Large intestine (tissue), 3 donors: ENCODE measurements around the gene RAB27B. TPM values are rescaled to one million over a fixed set of nuclear protein-coding genes. Genes with fewer than 3 reads are reported as not detected.
"Not testable (repeated sequence)": the region's sequence is repeated elsewhere in the genome, so short reads cannot be mapped to it uniquely, and the experiment has no call there.

Source experiments
- DNase-seq, 2 donors: peaks; one replicate each; pipeline versions ENCODE4 v3.0.0 to v3.0.0-alpha.2; 2013
- H3K27ac ChIP-seq: one replicate; pipeline ENCODE4 v1.5.1; 2013; ENCODE audit warnings: low read length
- H3K27me3 ChIP-seq: 2 replicates; pipeline ENCODE4 v1.6.1; 2013; ENCODE audit warnings: low read length; ENCODE audit not compliant: control insufficient read depth, insufficient read depth
- H3K36me3 ChIP-seq: 2 replicates; pipeline ENCODE4 v1.6.1; 2013; ENCODE audit warnings: low read length; ENCODE audit not compliant: control insufficient read depth, insufficient read depth
- H3K4me1 ChIP-seq: one replicate; pipeline ENCODE4 v1.6.1; 2013; ENCODE audit warnings: low read length; ENCODE audit not compliant: control insufficient read depth, insufficient read depth
- H3K4me3 ChIP-seq: one replicate; pipeline ENCODE4 v1.5.1; 2013; ENCODE audit warnings: low read length
- H3K9me3 ChIP-seq: one replicate; pipeline ENCODE4 v1.6.1; 2013; ENCODE audit warnings: mild to moderate bottlenecking, low read depth, low read length, moderate library complexity; ENCODE audit not compliant: control insufficient read depth
- WGBS: methylation state at CpG from one replicate; pipeline ENCODE4 v1.1.5; 2013; ENCODE audit warnings: low lambda C conversion rate; ENCODE audit not compliant: insufficient coverage; 5-methylcytosine and 5-hydroxymethylcytosine counted together
- polyA plus RNA-seq: library from polyadenylated mRNA; unstranded; fragments of 120-200 nt; gene quantifications from one replicate; pipeline ENCODE4 v1.2.1, GENCODE V29; 2013

Gene RAB27B
- polyA plus RNA-seq, 1 donor: 9.6 TPM

GRCh38 chr18:54794823-54795222 lies 33.5 kb upstream of the RAB27B start:
- no CpG with 5 or more reads among the region's 1 CpG for WGBS
- H3K4me1 ChIP-seq: no peaks in the 10 kb centered on the region
- H3K4me3 ChIP-seq: no peak overlapping the region
- H3K27me3 ChIP-seq: no peaks in the 10 kb centered on the region
- H3K9me3 ChIP-seq: no peaks in the 10 kb centered on the region
- H3K36me3 ChIP-seq: no peaks in the 10 kb centered on the region
- no peak for DNase-seq
- no peak overlapping the region for H3K27ac ChIP-seq

- Histone ChIP-seq H3K36me3 (no peaks in the 10 kb centered on the region), H3K4me1 (no peaks in the 10 kb centered on the region), H3K4me3 (no peak overlapping the region), H3K27ac (no peak overlapping the region), H3K9me3 (no peaks in the 10 kb centered on the region), H3K27me3 (no peaks in the 10 kb centered on the region)
- no CpG with 5 or more reads among the region's 3 CpGs for WGBS
- DNase-seq: no peak
These were observed 30.1 kb upstream of the RAB27B start for GRCh38 chr18:54798186-54798585.

GRCh38 chr18:54801374-54801773 lies 26.9 kb upstream of the RAB27B start:
- WGBS: no CpG with 5 or more reads among the region's 1 CpG
- no peak overlapping the region for H3K27ac ChIP-seq
- no peaks in the 10 kb centered on the region for H3K36me3 ChIP-seq
- no peaks in the 10 kb centered on the region for H3K9me3 ChIP-seq
- no peaks in the 10 kb centered on the region for H3K27me3 ChIP-seq
- DNase-seq: no peak
- no peak overlapping the region for H3K4me3 ChIP-seq
- H3K4me1 ChIP-seq: no peaks in the 10 kb centered on the region

GRCh38 chr18:54802178-54802577 lies 26.1 kb upstream of the RAB27B start:
- DNase-seq: peak; percentile 23 to 55
- Histone ChIP-seq H3K4me1 (no peaks in the 10 kb centered on the region), H3K27me3 (no peaks in the 10 kb centered on the region), H3K4me3 (no peak overlapping the region), H3K27ac (no peak overlapping the region), H3K9me3 (no peaks in the 10 kb centered on the region), H3K36me3 (no peaks in the 10 kb centered on the region)
- no CpG with 5 or more reads among the region's 2 CpGs for WGBS

- Histone ChIP-seq H3K9me3 (no peaks in the 10 kb centered on the region), H3K4me1 (no peaks in the 10 kb centered on the region), H3K27ac (no peak overlapping the region), H3K4me3 (no peak overlapping the region), H3K36me3 (no peaks in the 10 kb centered on the region), H3K27me3 (no peaks in the 10 kb centered on the region)
- DNase-seq: no peak
- no CpG with 5 or more reads among the region's 2 CpGs for WGBS
These were observed 25.4 kb upstream of the RAB27B start for GRCh38 chr18:54802686-54803395.

GRCh38 chr18:54805571-54806334 lies 22.5 kb upstream of the RAB27B start:
- WGBS: no CpG with 5 or more reads among the region's 3 CpGs
- no peaks in the 10 kb centered on the region for H3K27me3 ChIP-seq
- no peaks in the 10 kb centered on the region for H3K4me1 ChIP-seq
- no peak for DNase-seq
- no peak overlapping the region for H3K27ac ChIP-seq
- H3K4me3 ChIP-seq: no peak overlapping the region
- H3K36me3 ChIP-seq: no peaks in the 10 kb centered on the region
- H3K9me3 ChIP-seq: no peaks in the 10 kb centered on the region

GRCh38 chr18:54806526-54806925 lies 21.8 kb upstream of the RAB27B start:
- DNase-seq: no peak
- Histone ChIP-seq H3K9me3 (no peaks in the 10 kb centered on the region), H3K4me3 (no peak overlapping the region), H3K4me1 (no peaks in the 10 kb centered on the region), H3K36me3 (no peaks in the 10 kb centered on the region), H3K27me3 (no peaks in the 10 kb centered on the region), H3K27ac (no peak overlapping the region)

- no peak overlapping the region for H3K27ac ChIP-seq
- H3K9me3 ChIP-seq: no peaks in the 10 kb centered on the region
- H3K36me3 ChIP-seq: no peaks in the 10 kb centered on the region
- no peak for DNase-seq
- H3K27me3 ChIP-seq: no peaks in the 10 kb centered on the region
- H3K4me3 ChIP-seq: no peak overlapping the region
- no CpG with 5 or more reads among the region's 2 CpGs for WGBS
- H3K4me1 ChIP-seq: no peaks in the 10 kb centered on the region
These were observed 21.0 kb upstream of the RAB27B start for GRCh38 chr18:54807303-54807702.

GRCh38 chr18:54810662-54811061 lies 17.6 kb upstream of the RAB27B start:
- H3K27ac ChIP-seq: not testable (repeated sequence)
- WGBS: 100% methylated on average over 3 of the region's 5 CpGs

GRCh38 chr18:54812885-54813284 lies 15.4 kb upstream of the RAB27B start:
- Histone ChIP-seq H3K27me3 (no peaks in the 10 kb centered on the region), H3K4me1 (no peaks in the 10 kb centered on the region), H3K4me3 (no peak overlapping the region), H3K27ac (no peak overlapping the region), H3K9me3 (no peaks in the 10 kb centered on the region), H3K36me3 (no peaks in the 10 kb centered on the region)
- DNase-seq: no peak
- no CpG with 5 or more reads among the region's 2 CpGs for WGBS

More at GRCh38 chr18:54810662-54811061, 17.6 kb upstream of the RAB27B start:
- not testable (repeated sequence) for H3K4me1 ChIP-seq, H3K27me3 ChIP-seq, H3K4me3 ChIP-seq, H3K9me3 ChIP-seq, DNase-seq, H3K36me3 ChIP-seq

GRCh38 chr18:54813305-54813704 lies 15.0 kb upstream of the RAB27B start:
- Histone ChIP-seq H3K27ac (no peak overlapping the region), H3K4me3 (no peak overlapping the region), H3K36me3 (no peaks in the 10 kb centered on the region), H3K4me1 (no peaks in the 10 kb centered on the region), H3K27me3 (no peaks in the 10 kb centered on the region), H3K9me3 (no peaks in the 10 kb centered on the region)
- DNase-seq: no peak
- WGBS: no CpG with 5 or more reads among the region's 1 CpG
